HepG2 (cell line): ENCODE data around the gene TTLL1. TPM values are rescaled to one million over a fixed set of nuclear protein-coding genes. Genes with fewer than 3 reads are reported as not detected.

Source experiments
- BCL6 ChIP-seq: IDR thresholded peaks from 2 replicates; pipeline ENCODE4 v1.6.1; 2016; ENCODE audit warnings: missing genetic modification reagents, missing compliant biosample characterization
- CEBPG ChIP-seq: IDR thresholded peaks from 2 replicates; pipeline ENCODE4 v1.6.1; 2016
- LBX2 ChIP-seq: sonication (generic); formaldehyde crosslinking; IDR thresholded peaks from 2 replicates; pipeline ENCODE4 v1.5.0; 2020; ENCODE audit warnings: missing genetic modification reagents, mild to moderate bottlenecking, borderline replicate concordance
- NR3C1 ChIP-seq: sonication (generic); formaldehyde crosslinking; IDR thresholded peaks from 2 replicates; pipeline ENCODE4 v1.4.0; 2020; ENCODE audit warnings: missing genetic modification reagents
- PBX3 ChIP-seq: sonication (generic); formaldehyde crosslinking; IDR thresholded peaks from 2 replicates; pipeline ENCODE4 v1.8.1; 2023; ENCODE audit warnings: missing genetic modification reagents, inconsistent platforms, borderline replicate concordance
- SNAI1 ChIP-seq: sonication (generic); formaldehyde crosslinking; IDR thresholded peaks from 2 replicates; pipeline ENCODE4 v1.5.0; 2020; ENCODE audit warnings: mild to moderate bottlenecking, missing genetic modification reagents, borderline replicate concordance
- SRSF4 ChIP-seq: fragments of 200-400 bp; formaldehyde crosslinking; IDR thresholded peaks from one replicate; pipeline ENCODE4 v1.6.1; 2018; ENCODE audit warnings: mild to moderate bottlenecking, low read depth, low read length, moderate library complexity; ENCODE audit not compliant: poor library complexity, severe bottlenecking
- ZBTB33 ChIP-seq: sonication (generic); formaldehyde crosslinking; IDR thresholded peaks from 2 replicates; pipeline ENCODE4 v1.4.0; 2020; ENCODE audit warnings: missing genetic modification reagents
- ZC3H4 ChIP-seq: sonication (generic); formaldehyde crosslinking; IDR thresholded peaks from 2 replicates; pipeline ENCODE4 v1.4.0; 2020; ENCODE audit warnings: missing genetic modification reagents, borderline replicate concordance
- ZFP62 ChIP-seq: sonication (generic); formaldehyde crosslinking; IDR thresholded peaks from 2 replicates; pipeline ENCODE4 v1.4.0; 2020; ENCODE audit warnings: missing genetic modification reagents
- ZNF460 ChIP-seq: sonication (generic); formaldehyde crosslinking; IDR thresholded peaks from 2 replicates; pipeline ENCODE4 v1.5.1; 2020; ENCODE audit warnings: missing genetic modification reagents, mild to moderate bottlenecking, borderline replicate concordance
- ZNF572 ChIP-seq: sonication (generic); formaldehyde crosslinking; IDR thresholded peaks from 2 replicates; pipeline ENCODE4 v1.5.1; 2020; ENCODE audit warnings: mild to moderate bottlenecking, missing genetic modification reagents
- ZNF772 ChIP-seq: sonication (generic); formaldehyde crosslinking; IDR thresholded peaks from 2 replicates; pipeline ENCODE4 v1.5.0; 2020; ENCODE audit warnings: mild to moderate bottlenecking, missing genetic modification reagents
- polyA plus RNA-seq, 8 experiments: library from polyadenylated mRNA; depleted of rRNA in 3 of 8; stranded (reverse) in 7 of 8; unstranded in 1 of 8; fragments of >200 nt; fragmentation: Illumina TruSeq in 4 of 8; extraction: Trizol in 4 of 8; gene quantifications; 2 replicates each; pipeline versions ENCODE4 v1.2.1 to v1.2.3, GENCODE V29; 2011 to 2016; ENCODE audit warnings: low read depth in 4 of 8, missing spikeins in 1 of 8, mixed read lengths in 1 of 8; ENCODE audit not compliant: insufficient read depth in 1 of 8
- total RNA-seq, 5 experiments: library from RNA; depleted of rRNA; stranded (reverse); fragments of >200 nt; fragmentation: Illumina TruSeq; extraction: Trizol; gene quantifications; 2 replicates each; pipeline ENCODE4 v1.2.3, GENCODE V29; 2016; ENCODE audit warnings: low read depth in 1 of 5
- TF ChIP-seq, protein P1 (sequence below): sonication (generic); formaldehyde crosslinking; IDR thresholded peaks from 2 replicates; pipeline ENCODE4 v1.5.0; 2020; ENCODE audit warnings: mild to moderate bottlenecking, low read depth, missing genetic modification reagents, borderline replicate concordance
- TF ChIP-seq, protein P2 (sequence below): sonication (generic); formaldehyde crosslinking; IDR thresholded peaks from 2 replicates; pipeline ENCODE4 v1.4.0; 2020; ENCODE audit warnings: missing genetic modification reagents, borderline replicate concordance
- TF ChIP-seq, protein P3 (sequence below), 2 experiments: sonication (generic) in 1 of 2; formaldehyde crosslinking in 1 of 2; IDR thresholded peaks; 2 replicates each; pipeline versions ENCODE4 v1.4.0 to v1.6.1; 2016 to 2020; ENCODE audit warnings: borderline replicate concordance in 1 of 2, low read depth in 1 of 2, mild to moderate bottlenecking in 1 of 2, missing genetic modification reagents in 1 of 2
- TF ChIP-seq, protein P4 (sequence below): sonication (generic); formaldehyde crosslinking; IDR thresholded peaks from 2 replicates; pipeline ENCODE4 v1.9.0; 2022; ENCODE audit warnings: low read depth, missing genetic modification reagents

TTLL1 gene
- total and polyA plus RNA-seq, 2 of the 13 experiments (the other 11 are each of a cell fraction or from before 2014, with no cell fraction given): 1.6 to 5.3 TPM

GRCh38 chr22:43018615-43019014, 70.6 kb downstream of the TTLL1 start (continued):
- no peak for TF ChIP-seq PBX3
- no peak for TF ChIP-seq ZNF572
- TF ChIP-seq, protein P1, sequence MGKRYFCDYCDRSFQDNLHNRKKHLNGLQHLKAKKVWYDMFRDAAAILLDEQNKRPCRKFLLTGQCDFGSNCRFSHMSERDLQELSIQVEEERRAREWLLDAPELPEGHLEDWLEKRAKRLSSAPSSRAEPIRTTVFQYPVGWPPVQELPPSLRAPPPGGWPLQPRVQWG (CRISPR knock-in tag): no peak
- TF ChIP-seq BCL6 (CRISPR knock-in tag): peak; percentile 99
- peak; percentile 70; the same call in 1 of the 2 replicates for TF ChIP-seq ZNF772
- no peak for TF ChIP-seq ZC3H4 (CRISPR knock-in tag)
- no peak for TF ChIP-seq LBX2 (CRISPR knock-in tag)
- TF ChIP-seq SNAI1: no peak
- TF ChIP-seq, protein P2, sequence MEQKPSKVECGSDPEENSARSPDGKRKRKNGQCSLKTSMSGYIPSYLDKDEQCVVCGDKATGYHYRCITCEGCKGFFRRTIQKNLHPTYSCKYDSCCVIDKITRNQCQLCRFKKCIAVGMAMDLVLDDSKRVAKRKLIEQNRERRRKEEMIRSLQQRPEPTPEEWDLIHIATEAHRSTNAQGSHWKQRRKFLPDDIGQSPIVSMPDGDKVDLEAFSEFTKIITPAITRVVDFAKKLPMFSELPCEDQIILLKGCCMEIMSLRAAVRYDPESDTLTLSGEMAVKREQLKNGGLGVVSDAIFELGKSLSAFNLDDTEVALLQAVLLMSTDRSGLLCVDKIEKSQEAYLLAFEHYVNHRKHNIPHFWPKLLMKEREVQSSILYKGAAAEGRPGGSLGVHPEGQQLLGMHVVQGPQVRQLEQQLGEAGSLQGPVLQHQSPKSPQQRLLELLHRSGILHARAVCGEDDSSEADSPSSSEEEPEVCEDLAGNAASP (CRISPR knock-in tag): peak; percentile 86
- TF ChIP-seq NR3C1 (CRISPR knock-in tag): no peak
- TF ChIP-seq ZNF460: no peak; the same call in 1 of the 2 replicates
- TF ChIP-seq, protein P3, sequence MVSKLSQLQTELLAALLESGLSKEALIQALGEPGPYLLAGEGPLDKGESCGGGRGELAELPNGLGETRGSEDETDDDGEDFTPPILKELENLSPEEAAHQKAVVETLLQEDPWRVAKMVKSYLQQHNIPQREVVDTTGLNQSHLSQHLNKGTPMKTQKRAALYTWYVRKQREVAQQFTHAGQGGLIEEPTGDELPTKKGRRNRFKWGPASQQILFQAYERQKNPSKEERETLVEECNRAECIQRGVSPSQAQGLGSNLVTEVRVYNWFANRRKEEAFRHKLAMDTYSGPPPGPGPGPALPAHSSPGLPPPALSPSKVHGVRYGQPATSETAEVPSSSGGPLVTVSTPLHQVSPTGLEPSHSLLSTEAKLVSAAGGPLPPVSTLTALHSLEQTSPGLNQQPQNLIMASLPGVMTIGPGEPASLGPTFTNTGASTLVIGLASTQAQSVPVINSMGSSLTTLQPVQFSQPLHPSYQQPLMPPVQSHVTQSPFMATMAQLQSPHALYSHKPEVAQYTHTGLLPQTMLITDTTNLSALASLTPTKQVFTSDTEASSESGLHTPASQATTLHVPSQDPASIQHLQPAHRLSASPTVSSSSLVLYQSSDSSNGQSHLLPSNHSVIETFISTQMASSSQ (IDR thresholded peaks at IDR 0.05; ENCODE audit: low read depth): no peak
- TF ChIP-seq, protein P3 (CRISPR knock-in tag; IDR thresholded peaks at IDR 0.05; ENCODE audit: borderline replicate concordance): peak; percentile 46; the same call in 1 of the 2 replicates
- 0 out of 2 replicates have a peak, but pooled peaks have one; percentile 12 for TF ChIP-seq ZBTB33 (CRISPR knock-in tag)
- TF ChIP-seq SRSF4: no peak
- TF ChIP-seq CEBPG (CRISPR knock-in tag): peak; percentile 75
- TF ChIP-seq, protein P4, sequence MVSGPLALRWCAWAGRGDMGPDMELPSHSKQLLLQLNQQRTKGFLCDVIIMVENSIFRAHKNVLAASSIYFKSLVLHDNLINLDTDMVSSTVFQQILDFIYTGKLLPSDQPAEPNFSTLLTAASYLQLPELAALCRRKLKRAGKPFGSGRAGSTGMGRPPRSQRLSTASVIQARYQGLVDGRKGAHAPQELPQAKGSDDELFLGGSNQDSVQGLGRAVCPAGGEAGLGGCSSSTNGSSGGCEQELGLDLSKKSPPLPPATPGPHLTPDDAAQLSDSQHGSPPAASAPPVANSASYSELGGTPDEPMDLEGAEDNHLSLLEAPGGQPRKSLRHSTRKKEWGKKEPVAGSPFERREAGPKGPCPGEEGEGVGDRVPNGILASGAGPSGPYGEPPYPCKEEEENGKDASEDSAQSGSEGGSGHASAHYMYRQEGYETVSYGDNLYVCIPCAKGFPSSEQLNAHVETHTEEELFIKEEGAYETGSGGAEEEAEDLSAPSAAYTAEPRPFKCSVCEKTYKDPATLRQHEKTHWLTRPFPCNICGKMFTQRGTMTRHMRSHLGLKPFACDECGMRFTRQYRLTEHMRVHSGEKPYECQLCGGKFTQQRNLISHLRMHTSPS: 0 out of 2 replicates have a peak, but pooled peaks have one; percentile 52
- no peak for TF ChIP-seq ZFP62 (CRISPR knock-in tag)
